Peyer's patch (tissue), 4 donors: Measurements from ENCODE around the gene HDAC1. TPM values are rescaled to one million over a fixed set of nuclear protein-coding genes. Genes with fewer than 3 reads are reported as not detected.

ENCODE experiments used
- DNase-seq, 3 donors: peaks; one replicate each; pipeline ENCODE4 v3.0.0-alpha.2; 2017 to 2019
- H3K27ac ChIP-seq, 4 donors: fragments of 200-600 bp; sonication (generic); one replicate each; pipeline ENCODE4 v1.5.1; 2016 to 2019
- H3K27me3 ChIP-seq, 2 donors: fragments of 200-600 bp; sonication (generic); one replicate each; pipeline ENCODE4 v1.5.1; 2019
- H3K36me3 ChIP-seq, 3 donors: fragments of 200-600 bp; sonication (generic); one replicate each; pipeline ENCODE4 v1.5.1; 2016 to 2019
- H3K4me1 ChIP-seq, 4 donors: fragments of 200-600 bp; sonication (generic); one replicate each; pipeline ENCODE4 v1.5.1; 2016 to 2019
- H3K4me3 ChIP-seq, 4 donors: fragments of 200-600 bp; sonication (generic); 1 replicate in 3 of 4; 2 replicates in 1 of 4; pipeline ENCODE4 v1.5.1; 2016 to 2019; ENCODE audit warnings: mild to moderate bottlenecking in 1 of 4
- H3K9me3 ChIP-seq, 4 donors: fragments of 200-600 bp; sonication (generic); one replicate each; pipeline ENCODE4 v1.5.1; 2016 to 2019; ENCODE audit warnings: mild to moderate bottlenecking in 1 of 4
- POLR2A ChIP-seq, 2 donors: fragments of 450-650 bp; IDR thresholded peaks; one replicate each; pipeline ENCODE4 v1.5.1; 2017; ENCODE audit warnings: antibody characterized with exemption in 2 of 2, mild to moderate bottlenecking in 2 of 2, moderate library complexity in 2 of 2
- total RNA-seq, 4 donors: library from RNA; depleted of rRNA; stranded (reverse); fragments of >200 nt; gene quantifications; one replicate each; pipeline ENCODE4 v1.1.0, GENCODE V29; 2016
- TF ChIP-seq, protein P1 (sequence below), 6 experiments: fragments of 450-650 bp in 4 of 6; fragments of 200-600 bp in 2 of 6; sonication (generic) in 1 of 6; IDR thresholded peaks; one replicate each; pipeline ENCODE4 v1.5.1; 2017 to 2019; ENCODE audit warnings: antibody characterized with exemption in 6 of 6, mild to moderate bottlenecking in 3 of 6, moderate library complexity in 1 of 6

HDAC1 gene
- total RNA-seq, 4 donors from 2014 or later, result 93.0 to 147 (median 122) TPM

GRCh38 chr1:32249831-32250525, 41.9 kb upstream of the HDAC1 start:
- Histone ChIP-seq H3K27me3 (no peaks in the 10 kb centered on the region), H3K4me1 (peaks cover 0 to 53% (median 22%) of the 10 kb centered on the region in 4 donors), H3K9me3 (no peaks in the 10 kb centered on the region), H3K4me3 (peak overlapping the region in 1 of 4 donors; percentile 50), H3K36me3 (no peaks in the 10 kb centered on the region), H3K27ac (peak overlapping the region; percentile 83 to 94 (median 85))
- no peak for TF ChIP-seq POLR2A (IDR thresholded peaks at IDR 0.05)
- TF ChIP-seq, protein P1, sequence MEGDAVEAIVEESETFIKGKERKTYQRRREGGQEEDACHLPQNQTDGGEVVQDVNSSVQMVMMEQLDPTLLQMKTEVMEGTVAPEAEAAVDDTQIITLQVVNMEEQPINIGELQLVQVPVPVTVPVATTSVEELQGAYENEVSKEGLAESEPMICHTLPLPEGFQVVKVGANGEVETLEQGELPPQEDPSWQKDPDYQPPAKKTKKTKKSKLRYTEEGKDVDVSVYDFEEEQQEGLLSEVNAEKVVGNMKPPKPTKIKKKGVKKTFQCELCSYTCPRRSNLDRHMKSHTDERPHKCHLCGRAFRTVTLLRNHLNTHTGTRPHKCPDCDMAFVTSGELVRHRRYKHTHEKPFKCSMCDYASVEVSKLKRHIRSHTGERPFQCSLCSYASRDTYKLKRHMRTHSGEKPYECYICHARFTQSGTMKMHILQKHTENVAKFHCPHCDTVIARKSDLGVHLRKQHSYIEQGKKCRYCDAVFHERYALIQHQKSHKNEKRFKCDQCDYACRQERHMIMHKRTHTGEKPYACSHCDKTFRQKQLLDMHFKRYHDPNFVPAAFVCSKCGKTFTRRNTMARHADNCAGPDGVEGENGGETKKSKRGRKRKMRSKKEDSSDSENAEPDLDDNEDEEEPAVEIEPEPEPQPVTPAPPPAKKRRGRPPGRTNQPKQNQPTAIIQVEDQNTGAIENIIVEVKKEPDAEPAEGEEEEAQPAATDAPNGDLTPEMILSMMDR (IDR thresholded peaks at IDR 0.05), result no peak
- DNase-seq, result peak in 2 of 3 donors; percentile 96

DNA sequence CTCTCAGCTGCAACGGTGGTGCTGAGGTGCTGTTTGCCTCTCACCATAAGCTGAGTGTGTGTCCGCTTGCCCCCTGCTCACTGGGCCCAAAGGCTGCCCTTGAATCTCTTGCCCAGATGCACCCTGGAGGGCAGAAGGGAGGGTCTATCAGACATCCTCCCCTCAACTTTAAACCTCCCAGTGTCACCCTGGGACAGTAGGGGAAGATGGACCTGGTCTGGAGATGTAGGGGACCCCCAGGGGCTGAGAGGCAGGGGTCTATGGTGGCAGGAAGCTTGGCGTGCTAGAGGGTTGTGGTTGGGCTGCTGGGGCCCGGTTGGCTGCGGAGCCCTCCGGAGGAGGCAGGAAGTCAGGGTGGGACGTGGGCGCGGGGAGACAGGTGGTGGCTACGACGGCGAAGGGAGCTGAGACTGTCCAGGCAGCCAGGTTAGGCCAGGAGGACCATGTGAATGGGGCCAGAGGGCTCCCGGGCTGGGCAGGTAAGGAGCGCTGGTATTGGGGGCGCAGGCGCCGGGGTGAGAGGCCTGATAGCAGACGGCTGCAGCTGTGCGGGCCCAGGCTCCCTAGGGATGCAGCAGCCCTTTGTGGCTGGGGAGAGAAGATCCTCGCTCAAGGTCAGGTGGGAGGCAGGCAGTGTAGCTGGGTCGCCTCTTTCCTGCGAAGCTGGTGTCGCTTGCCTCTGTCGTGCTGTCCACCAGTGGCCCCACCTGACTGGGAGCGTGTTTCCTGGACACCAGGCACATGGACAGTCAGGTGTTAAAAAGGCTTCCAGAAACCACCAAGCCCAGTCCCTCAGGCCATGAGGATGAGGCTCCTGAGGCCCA, 40.8 kb upstream of the HDAC1 start, which contains the start of gene LCK:
LCK (plus strand) TSS at position 373 of the 824 bp plus-strand sequence. CDS start 23,065 bp downstream, outside the sequence.
- H3K4me3 ChIP-seq, result peak within 1 kb of the TSS; percentile 27 to 50 (median 37)
- TF ChIP-seq, protein P1 (IDR thresholded peaks at IDR 0.05), result no peak
- peak in 1 of 2 donors; percentile 19 for TF ChIP-seq POLR2A (IDR thresholded peaks at IDR 0.05)
- no peaks in the 10 kb centered on the region for H3K36me3 ChIP-seq
- peaks cover 0 to 53% (median 24%) of the 10 kb centered on the region in 4 donors for H3K4me1 ChIP-seq
- DNase-seq, result peak in 2 of 3 donors; percentile 76 to 87
- H3K9me3 ChIP-seq, result no peaks in the 10 kb centered on the region
- peak within 1 kb of the TSS; percentile 83 to 94 (median 85) for H3K27ac ChIP-seq
- H3K27me3 ChIP-seq, result no peaks in the 10 kb centered on the region

- peaks cover 0 to 28% (median 12%) of the 10 kb centered on the region in 4 donors for H3K4me1 ChIP-seq
- H3K27ac ChIP-seq, result peak overlapping the region; percentile 20 to 94 (median 65)
- peak in 2 of 3 donors; percentile 57 to 67 for DNase-seq
- peak overlapping the region in 3 of 4 donors; percentile 7 to 50 (median 27) for H3K4me3 ChIP-seq
- H3K9me3 ChIP-seq, result no peaks in the 10 kb centered on the region
- H3K36me3 ChIP-seq, result no peaks in the 10 kb centered on the region
- H3K27me3 ChIP-seq, result no peaks in the 10 kb centered on the region
- no peak for TF ChIP-seq POLR2A (IDR thresholded peaks at IDR 0.05)
- TF ChIP-seq, protein P1 (IDR thresholded peaks at IDR 0.05), result no peak
Measured at GRCh38 chr1:32255072-32256071, 36.5 kb upstream of the HDAC1 start.

DNA sequence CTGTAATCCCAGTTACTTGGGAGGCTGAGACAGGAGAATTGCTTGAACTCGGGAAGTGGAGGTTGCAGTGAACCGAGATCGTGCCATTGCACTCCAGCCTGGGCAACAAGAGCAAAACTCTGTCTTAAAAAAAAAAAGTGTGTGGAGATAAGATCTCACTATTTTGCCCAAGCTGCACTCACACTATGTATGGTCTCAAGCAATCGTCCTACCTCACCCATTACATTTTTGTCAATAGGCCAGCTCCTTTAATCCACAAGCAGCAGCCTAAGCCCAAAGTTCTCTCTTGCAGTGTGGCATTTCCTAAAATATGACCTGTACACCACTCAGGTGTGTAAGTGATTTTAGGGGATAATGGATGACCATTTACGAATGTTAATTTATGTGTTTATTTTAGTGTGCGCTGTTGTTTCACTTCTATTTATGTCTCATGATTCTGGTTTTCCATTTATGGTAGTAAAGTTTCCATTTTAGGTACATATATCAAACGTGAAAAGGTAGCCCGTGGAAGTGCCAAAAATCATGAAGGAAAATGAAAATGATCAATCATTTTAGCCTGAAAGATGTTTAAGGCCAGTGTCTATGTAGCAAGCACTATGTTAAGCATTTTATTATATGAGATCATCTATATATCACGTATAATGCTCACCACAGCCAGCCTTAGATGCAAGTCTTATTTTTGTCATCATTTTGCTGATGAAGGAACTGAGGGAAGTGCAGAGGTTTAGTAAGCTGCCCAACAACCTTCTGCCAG, 35.2 kb upstream of the HDAC1 start:
- TF ChIP-seq POLR2A (IDR thresholded peaks at IDR 0.05), result no peak
- TF ChIP-seq, protein P1 (IDR thresholded peaks at IDR 0.05), result no peak
- Histone ChIP-seq H3K36me3 (no peaks in the 10 kb centered on the region), H3K9me3 (no peaks in the 10 kb centered on the region), H3K27me3 (no peaks in the 10 kb centered on the region), H3K4me1 (peaks cover 0 to 20% (median 6%) of the 10 kb centered on the region in 4 donors), H3K4me3 (peak overlapping the region in 2 of 4 donors; percentile 7 to 12), H3K27ac (peak overlapping the region in 3 of 4 donors; percentile 43 to 94 (median 87))
- no peak for DNase-seq
